Mammary epithelial cell (primary cell): ENCODE measurements around the gene CCR6.

Experiments
- CTCF ChIP-seq, 2 donors: IDR thresholded peaks in 1 of 2; conservative IDR thresholded peaks in 1 of 2; 2 replicates each; pipeline ENCODE4 v1.5.1; 2011 to 2012; ENCODE audit warnings: inconsistent platforms in 2 of 2, low read length in 2 of 2, mild to moderate bottlenecking in 2 of 2, control low read depth in 1 of 2, low read depth in 1 of 2; ENCODE audit not compliant: insufficient read depth in 1 of 2; ENCODE audit errors: extremely low read depth in 1 of 2
- EZH2 ChIP-seq: IDR thresholded peaks from 2 replicates; pipeline ENCODE4 v1.6.1; 2012; ENCODE audit warnings: low read length, inconsistent platforms, borderline replicate concordance

- TF ChIP-seq EZH2 (no peak), CTCF (conservative IDR thresholded peaks at IDR 0.05 in 1 of 2, IDR thresholded peaks at IDR 0.05 in 1 of 2; ENCODE audit: extremely low read depth in 1 of 2, insufficient read depth in 1 of 2, low read depth in 1 of 2, low read length in 2 of 2) (no peak)
Observed at GRCh38 chr6:167161851-167162467, 39.1 kb downstream of the CCR6 start.
